HepG2 (cell line): ENCODE measurements around the gene MLANA. TPM values are rescaled to one million over a fixed set of nuclear protein-coding genes. Genes with fewer than 3 reads are reported as not detected.

ENCODE experiments used
- ATAC-seq: fragments of 200-7000 bp; cut with Tn5 transposase; 3 replicates; pipeline ENCODE4 v1.9.1; 2020; ENCODE audit warnings: mild to moderate bottlenecking, moderate library complexity
- BruUV-seq: library from RNA; stranded (reverse); fragments of 400-500 nt; replicated peaks from 2 replicates; lab custom pipeline; 2021; lab: Mats Ljungman, UMichigan
- CTCF ChIA-PET: fragments of 300-600 bp; formaldehyde crosslinking; extraction: SDS; loops from one replicate; lab custom pipeline; 2021; ENCODE audit warnings: low total read pairs, inconsistent platforms, low intra/inter-chr PET ratio; lab: Yijun Ruan, JAX
- POLR2A ChIA-PET: fragments of 350-600 bp; sonication (Branson Sonifier 250); formaldehyde crosslinking; loops from one replicate; lab custom pipeline; 2020; ENCODE audit warnings: antibody characterized with exemption, inconsistent platforms; lab: Yijun Ruan, JAX
- DNase-seq: peaks from one replicate; pipeline ENCODE4 v3.0.0-alpha.2; 2015; ENCODE audit warnings: low spot score
- FAIRE-seq: peaks from 3 replicates; lab custom pipeline; 2011; peaks lifted over from hg19 to GRCh38; lab: Jason Lieb, UNC
- H2AFZ ChIP-seq: one replicate; pipeline ENCODE4 v1.6.1; 2011; ENCODE audit warnings: low read length, inconsistent platforms
- H3K27ac ChIP-seq: fragments of 300-600 bp; 3 replicates; pipeline ENCODE4 v1.8.0; 2011; ENCODE audit warnings: mixed run types, mild to moderate bottlenecking, mixed read lengths, low read length, inconsistent platforms; ENCODE audit not compliant: insufficient read depth; ENCODE audit errors: extremely low read length
- H3K27me3 ChIP-seq, 2 experiments: fragments of 200-600 bp in 1 of 2; 2 replicates in 1 of 2; 3 replicates in 1 of 2; pipeline versions ENCODE4 v1.6.0 to v1.8.0; 2011; ENCODE audit warnings: low read length in 2 of 2, mild to moderate bottlenecking in 2 of 2, moderate library complexity in 2 of 2, inconsistent platforms in 1 of 2; ENCODE audit not compliant: insufficient read depth in 2 of 2, control insufficient read depth in 1 of 2
- H3K36me3 ChIP-seq, 2 experiments: fragments of 200-600 bp in 1 of 2; replicated peaks in 1 of 2; 2 replicates in 1 of 2; 3 replicates in 1 of 2; pipeline versions ENCODE4 v1.5.1 to v1.8.0; 2011; ENCODE audit warnings: low read length in 2 of 2, inconsistent platforms in 1 of 2; ENCODE audit not compliant: insufficient read depth in 2 of 2, control insufficient read depth in 1 of 2
- H3K4me1 ChIP-seq: 2 replicates; pipeline ENCODE4 v1.5.1; 2012; ENCODE audit warnings: low read length, inconsistent platforms; ENCODE audit not compliant: insufficient read depth
- H3K4me2 ChIP-seq: 2 replicates; pipeline ENCODE4 v1.6.0; 2011; ENCODE audit warnings: low read depth, low read length, inconsistent platforms
- H3K4me3 ChIP-seq, 3 experiments: fragments of 200-600 bp in 1 of 3; sonication (generic), shearing (Covaris generic) in 1 of 3; replicated peaks in 1 of 3; 2 replicates each; pipeline ENCODE4 v1.5.1; 2011 to 2016; ENCODE audit warnings: low read length in 3 of 3, inconsistent platforms in 2 of 3, low read depth in 2 of 3, mild to moderate bottlenecking in 2 of 3, control low read depth in 1 of 3, mixed read lengths in 1 of 3; ENCODE audit not compliant: insufficient read depth in 1 of 3
- H3K79me2 ChIP-seq: one replicate; pipeline ENCODE4 v1.6.1; 2011; ENCODE audit warnings: low read length, inconsistent platforms; ENCODE audit not compliant: insufficient read depth
- H3K9ac ChIP-seq: 2 replicates; pipeline ENCODE4 v1.6.0; 2011; ENCODE audit warnings: mild to moderate bottlenecking, low read depth, low read length, inconsistent platforms; ENCODE audit not compliant: insufficient read depth
- H3K9me3 ChIP-seq: 2 replicates; pipeline ENCODE4 v1.5.1; 2012; ENCODE audit warnings: mild to moderate bottlenecking, low read length
- H4K20me1 ChIP-seq: 2 replicates; pipeline ENCODE4 v1.6.0; 2011; ENCODE audit warnings: inconsistent platforms, mild to moderate bottlenecking, low read length, moderate library complexity; ENCODE audit not compliant: insufficient read depth
- AGO2 ChIP-seq: fragments of 200-400 bp; formaldehyde crosslinking; optimal IDR thresholded peaks from 2 replicates; pipeline ENCODE3; 2017; ENCODE audit warnings: mild to moderate bottlenecking, low read depth, low read length, moderate library complexity
- BRD4 ChIP-seq: sonication (generic); formaldehyde crosslinking; IDR thresholded peaks from 2 replicates; pipeline ENCODE4 v1.4.0; 2020; ENCODE audit warnings: missing genetic modification reagents
- CBFB ChIP-seq: sonication (generic); formaldehyde crosslinking; IDR thresholded peaks from 2 replicates; pipeline ENCODE4 v1.4.0; 2020; ENCODE audit warnings: missing genetic modification reagents
- GABPA ChIP-seq, 2 experiments: IDR thresholded peaks; 2 replicates each; pipeline ENCODE4 v1.6.1; 2011 to 2016; ENCODE audit warnings: low read depth in 2 of 2, low read length in 1 of 2, missing biosample characterization in 1 of 2, missing genetic modification characterization in 1 of 2
- HES4 ChIP-seq: sonication (generic); formaldehyde crosslinking; IDR thresholded peaks from 2 replicates; pipeline ENCODE4 v1.9.0; 2021; ENCODE audit warnings: mild to moderate bottlenecking, missing genetic modification reagents, borderline replicate concordance
- KLF6 ChIP-seq: IDR thresholded peaks from 2 replicates; pipeline ENCODE4 v1.8.0; 2016; ENCODE audit warnings: missing biosample characterization, missing genetic modification reagents
- KMT2A ChIP-seq: sonication (generic); formaldehyde crosslinking; IDR thresholded peaks from 2 replicates; pipeline ENCODE4 v1.4.0; 2020; ENCODE audit warnings: missing genetic modification reagents
- NCOR1 ChIP-seq: fragments of 200-600 bp; sonication (generic); IDR thresholded peaks from 2 replicates; pipeline ENCODE4 v1.7.0; 2017; ENCODE audit warnings: antibody characterized with exemption, low read length, borderline replicate concordance
- PHF5A ChIP-seq: IDR thresholded peaks from one replicate; pipeline ENCODE4 v1.6.1; 2018; ENCODE audit warnings: low read depth, missing genetic modification reagents; ENCODE audit not compliant: unreplicated experiment
- PTBP1 ChIP-seq: fragments of 200-400 bp; formaldehyde crosslinking; IDR thresholded peaks from 2 replicates; pipeline ENCODE4 v1.6.1; 2018; ENCODE audit warnings: low read length, low read depth; ENCODE audit not compliant: poor library complexity, severe bottlenecking
- ZFAT ChIP-seq: sonication (generic); formaldehyde crosslinking; conservative IDR thresholded peaks from 2 replicates; pipeline ENCODE4 v1.8.1; 2023; ENCODE audit warnings: missing genetic modification reagents, inconsistent platforms
- ZNF10 ChIP-seq: sonication (generic); formaldehyde crosslinking; IDR thresholded peaks from 2 replicates; pipeline ENCODE4 v1.4.0; 2020; ENCODE audit warnings: mild to moderate bottlenecking, low read depth, missing genetic modification reagents, borderline replicate concordance
- ZNF143 ChIP-seq: sonication (generic); formaldehyde crosslinking; IDR thresholded peaks from 2 replicates; pipeline ENCODE4 v1.4.0; 2020; ENCODE audit warnings: missing genetic modification reagents
- ZNF264 ChIP-seq: sonication (generic); formaldehyde crosslinking; IDR thresholded peaks from 2 replicates; pipeline ENCODE4 v1.4.0; 2020; ENCODE audit warnings: missing genetic modification reagents
- ZNF350 ChIP-seq: sonication (generic); formaldehyde crosslinking; IDR thresholded peaks from 2 replicates; pipeline ENCODE4 v1.4.0; 2020; ENCODE audit warnings: mild to moderate bottlenecking, low read depth, missing genetic modification reagents, borderline replicate concordance
- ZNF589 ChIP-seq: sonication (generic); formaldehyde crosslinking; conservative IDR thresholded peaks from 2 replicates; pipeline ENCODE4 v1.8.0; 2022; ENCODE audit warnings: mild to moderate bottlenecking, moderate library complexity, missing genetic modification reagents
- ZNF775 ChIP-seq: sonication (generic); formaldehyde crosslinking; IDR thresholded peaks from 2 replicates; pipeline ENCODE4 v1.4.0; 2020; ENCODE audit warnings: missing genetic modification reagents, mild to moderate bottlenecking, moderate library complexity, borderline replicate concordance
- WGBS: methylation state at CpG from one replicate; pipeline ENCODE4 v1.1.6; 2017; ENCODE audit warnings: low lambda C conversion rate; 5-methylcytosine and 5-hydroxymethylcytosine counted together
- in situ Hi-C: cut with HindIII; loops from 2 replicates; pipeline ENCODE4 v1.10.0; 2017; ENCODE audit warnings: low pct_unique_long_range_greater_than_20kb; ENCODE audit not compliant: extremely low pct_ligation_motif_present
- intact Hi-C: fragments of 100-400 bp; cut with micrococcal nuclease; formaldehyde crosslinking; loops from one replicate; pipeline ENCODE4 v1.10.0; 2022; ENCODE audit not compliant: unreplicated experiment
- polyA plus RNA-seq, 8 experiments: library from polyadenylated mRNA; depleted of rRNA in 3 of 8; stranded (reverse) in 7 of 8; unstranded in 1 of 8; fragments of >200 nt; fragmentation: Illumina TruSeq in 4 of 8; extraction: Trizol in 4 of 8; gene quantifications; 2 replicates each; pipeline versions ENCODE4 v1.2.1 to v1.2.3, GENCODE V29; 2011 to 2016; ENCODE audit warnings: low read depth in 4 of 8, missing spikeins in 1 of 8, mixed read lengths in 1 of 8; ENCODE audit not compliant: insufficient read depth in 1 of 8
- total RNA-seq, 5 experiments: library from RNA; depleted of rRNA; stranded (reverse); fragments of >200 nt; fragmentation: Illumina TruSeq; extraction: Trizol; gene quantifications; 2 replicates each; pipeline ENCODE4 v1.2.3, GENCODE V29; 2016; ENCODE audit warnings: low read depth in 1 of 5
- TF ChIP-seq, protein P1 (sequence below): fragments of 450-650 bp; IDR thresholded peaks from 2 replicates; pipeline ENCODE4 v1.6.1; 2016
- TF ChIP-seq, protein P2 (sequence below), 2 experiments: sonication (generic) in 1 of 2; formaldehyde crosslinking in 1 of 2; IDR thresholded peaks; 2 replicates each; pipeline versions ENCODE4 v1.5.1 to v1.6.1; 2011 to 2020; ENCODE audit warnings: borderline replicate concordance in 1 of 2, low read depth in 1 of 2, low read length in 1 of 2, mild to moderate bottlenecking in 1 of 2, missing genetic modification reagents in 1 of 2, moderate library complexity in 1 of 2

Gene MLANA
- total and polyA plus RNA-seq, 2 of the 13 experiments (the other 11 are each of a cell fraction or from before 2014, with no cell fraction given): 0.11 to 0.18 TPM

DNA sequence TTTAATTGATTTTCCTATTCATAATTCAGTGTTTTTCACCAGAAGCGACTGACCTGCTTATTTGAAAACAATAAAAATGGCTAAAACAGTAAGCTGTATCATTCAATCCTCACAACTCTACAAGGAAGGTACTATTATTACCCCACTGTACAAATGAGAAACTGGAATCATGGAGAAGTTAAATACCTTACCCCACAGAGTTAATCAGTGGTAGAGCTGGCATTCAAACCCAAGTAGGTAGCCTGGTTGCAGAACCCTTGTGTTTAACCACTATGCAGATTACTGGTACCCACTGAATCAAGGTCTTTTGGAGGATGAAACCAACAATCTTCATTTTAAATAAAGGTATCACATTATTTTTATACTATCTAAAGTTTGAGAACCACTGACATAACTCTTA is 59.6 kb downstream of the MLANA start:
- 98% methylated on average over 1 of the region's 1 CpG for WGBS
- POLR2A ChIA-PET: no interaction called here

DNA sequence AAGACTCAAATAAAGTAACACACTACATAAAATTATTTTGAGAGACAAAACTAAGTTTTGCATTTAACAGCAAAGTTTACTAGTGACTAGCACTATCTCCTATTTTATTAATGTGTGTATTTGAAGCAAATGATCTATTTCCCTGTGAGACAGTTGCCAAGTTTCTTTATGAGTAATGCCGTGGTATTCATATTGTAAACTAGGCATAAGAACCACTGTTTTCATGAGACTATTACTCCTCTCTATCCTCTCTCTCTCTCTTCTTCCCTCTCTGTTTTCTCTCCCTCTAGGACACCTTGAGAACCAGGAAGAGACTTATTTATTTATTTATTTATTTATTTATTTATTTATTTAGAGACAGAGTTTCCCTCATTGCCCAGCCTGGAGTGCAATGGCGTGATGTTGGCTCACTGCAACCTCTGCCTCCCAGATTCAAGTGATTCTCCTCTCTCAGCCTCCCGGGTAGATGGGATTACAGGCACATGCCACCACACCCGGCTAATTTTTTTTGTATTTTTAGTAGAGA is 61.1 kb downstream of the MLANA start:
- no peaks in the 10 kb centered on the region for H3K79me2 ChIP-seq
- no peak for FAIRE-seq
- TF ChIP-seq AGO2 (no peak), CBFB (CRISPR knock-in tag) (no peak), ZNF350 (CRISPR knock-in tag) (no peak), ZNF10 (no peak), ZNF589 (CRISPR knock-in tag) (no peak), ZNF143 (CRISPR knock-in tag) (no peak), HES4 (CRISPR knock-in tag) (no peak), GABPA (IDR thresholded peaks at IDR 0.05; ENCODE audit: low read depth, low read length) (no peak), GABPA (CRISPR knock-in tag; IDR thresholded peaks at IDR 0.05; ENCODE audit: low read depth) (no peak), KLF6 (CRISPR knock-in tag) (no peak), KMT2A (CRISPR knock-in tag) (no peak), ZNF264 (CRISPR knock-in tag) (no peak)
- TF ChIP-seq, protein P1, sequence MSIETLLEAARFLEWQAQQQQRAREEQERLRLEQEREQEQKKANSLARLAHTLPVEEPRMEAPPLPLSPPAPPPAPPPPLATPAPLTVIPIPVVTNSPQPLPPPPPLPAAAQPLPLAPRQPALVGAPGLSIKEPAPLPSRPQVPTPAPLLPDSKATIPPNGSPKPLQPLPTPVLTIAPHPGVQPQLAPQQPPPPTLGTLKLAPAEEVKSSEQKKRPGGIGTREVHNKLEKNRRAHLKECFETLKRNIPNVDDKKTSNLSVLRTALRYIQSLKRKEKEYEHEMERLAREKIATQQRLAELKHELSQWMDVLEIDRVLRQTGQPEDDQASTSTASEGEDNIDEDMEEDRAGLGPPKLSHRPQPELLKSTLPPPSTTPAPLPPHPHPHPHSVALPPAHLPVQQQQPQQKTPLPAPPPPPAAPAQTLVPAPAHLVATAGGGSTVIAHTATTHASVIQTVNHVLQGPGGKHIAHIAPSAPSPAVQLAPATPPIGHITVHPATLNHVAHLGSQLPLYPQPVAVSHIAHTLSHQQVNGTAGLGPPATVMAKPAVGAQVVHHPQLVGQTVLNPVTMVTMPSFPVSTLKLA: no peak
- TF ChIP-seq, protein P2, sequence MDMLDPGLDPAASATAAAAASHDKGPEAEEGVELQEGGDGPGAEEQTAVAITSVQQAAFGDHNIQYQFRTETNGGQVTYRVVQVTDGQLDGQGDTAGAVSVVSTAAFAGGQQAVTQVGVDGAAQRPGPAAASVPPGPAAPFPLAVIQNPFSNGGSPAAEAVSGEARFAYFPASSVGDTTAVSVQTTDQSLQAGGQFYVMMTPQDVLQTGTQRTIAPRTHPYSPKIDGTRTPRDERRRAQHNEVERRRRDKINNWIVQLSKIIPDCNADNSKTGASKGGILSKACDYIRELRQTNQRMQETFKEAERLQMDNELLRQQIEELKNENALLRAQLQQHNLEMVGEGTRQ (IDR thresholded peaks at IDR 0.05; ENCODE audit: low read depth, low read length): no peak
- TF ChIP-seq, protein P2 (CRISPR knock-in tag; IDR thresholded peaks at IDR 0.05; ENCODE audit: borderline replicate concordance): no peak

More for the DNA sequence above, 59.6 kb downstream of the MLANA start:
- Histone ChIP-seq H3K4me2 (no peak overlapping the region), H3K27me3 (no peaks in the 10 kb centered on the region), H3K4me3 (no peak overlapping the region), H3K4me1 (no peaks in the 10 kb centered on the region), H3K27ac (no peak overlapping the region), H3K79me2 (no peaks in the 10 kb centered on the region), H3K9ac (no peak overlapping the region), H3K9me3 (no peaks in the 10 kb centered on the region), H3K36me3 (no peaks in the 10 kb centered on the region), H4K20me1 (no peaks in the 10 kb centered on the region), H2AFZ (no peak overlapping the region)
- DNase-seq: no peak
- TF ChIP-seq PTBP1 (no peak), ZFAT (CRISPR knock-in tag) (no peak), PHF5A (CRISPR knock-in tag) (no peak), ZNF775 (CRISPR knock-in tag) (no peak), BRD4 (no peak), NCOR1 (no peak)
- no peak for FAIRE-seq
- BruUV-seq: no TSS peak
- intact Hi-C loops (no loop called here), in situ Hi-C loops (no loop called here)
- CTCF ChIA-PET: no interaction called here
- ATAC-seq: no peak

More for the DNA sequence above, 61.1 kb downstream of the MLANA start:
- WGBS: 100% methylated on average over 4 of the region's 4 CpGs
- H3K27ac ChIP-seq: no peak overlapping the region
- intact Hi-C loops: no loop called here
- no peaks in the 10 kb centered on the region for H4K20me1 ChIP-seq
- POLR2A ChIA-PET: no interaction called here
- H3K36me3 ChIP-seq: no peaks in the 10 kb centered on the region
- no peak for ATAC-seq
- CTCF ChIA-PET: no interaction called here
- H3K4me1 ChIP-seq: no peaks in the 10 kb centered on the region
- no peak overlapping the region for H2AFZ ChIP-seq
- in situ Hi-C loops: no loop called here
- H3K4me2 ChIP-seq: no peak overlapping the region
- no peaks in the 10 kb centered on the region for H3K9me3 ChIP-seq
- H3K4me3 ChIP-seq: no peak overlapping the region
- no peak overlapping the region for H3K9ac ChIP-seq
- no peaks in the 10 kb centered on the region for H3K27me3 ChIP-seq
- DNase-seq: no peak
- BruUV-seq: no TSS peak
